A549 (cell line): ENCODE results near the gene TCF12. TPM values are rescaled to one million over a fixed set of nuclear protein-coding genes. Genes with fewer than 3 reads are reported as not detected.
A peak's percentile ranks its signal among the peaks of the same experiment; 100 is the strongest.

Experiments used
- ATAC-seq, 2 experiments: fragments of 200-7000 bp in 1 of 2; fragments of >200 bp in 1 of 2; cut with Nextera tagmentation in 1 of 2; cut with Tn5 transposase in 1 of 2; 3 replicates each; pipeline versions ENCODE4 v1.8.0 to v1.9.1; 2018 to 2020; ENCODE audit warnings: mild to moderate bottlenecking in 1 of 2, moderate library complexity in 1 of 2
- CTCF ChIA-PET: fragments of 300-600 bp; sonication (Branson Sonifier 250); formaldehyde crosslinking; extraction: SDS; loops from one replicate; lab custom pipeline; 2021; ENCODE audit warnings: antibody characterized with exemption, inconsistent platforms; lab: Yijun Ruan, JAX
- POLR2A ChIA-PET: fragments of 350-600 bp; formaldehyde crosslinking; extraction: SDS; loops from one replicate; lab custom pipeline; 2021; ENCODE audit warnings: antibody characterized with exemption, inconsistent platforms; lab: Yijun Ruan, JAX
- DNase-seq, 2 experiments: peaks; one replicate each; pipeline versions ENCODE4 v3.0.0 to v3.0.0-alpha.2; 2011 to 2016; ENCODE audit warnings: low read depth in 1 of 2, low spot score in 1 of 2
- FAIRE-seq: peaks from 2 replicates; lab custom pipeline; 2011; peaks lifted over from hg19 to GRCh38; lab: Jason Lieb, UNC
- H3K27ac ChIP-seq, 2 experiments: fragments of >200 bp; sonication (Bioruptor Twin); formaldehyde crosslinking; 3 replicates each; pipeline ENCODE4 v1.5.1; 2016 to 2017
- H3K4me1 ChIP-seq: fragments of >200 bp; sonication (Bioruptor Twin); formaldehyde crosslinking; 3 replicates; pipeline ENCODE4 v1.6.1; 2016
- H3K4me2 ChIP-seq: fragments of >200 bp; sonication (Bioruptor Twin); formaldehyde crosslinking; 3 replicates; pipeline ENCODE4 v1.6.1; 2016
- H3K4me3 ChIP-seq: fragments of >200 bp; sonication (Bioruptor Twin); formaldehyde crosslinking; 3 replicates; pipeline ENCODE4 v1.5.1; 2016
- H3K9me3 ChIP-seq: fragments of >200 bp; sonication (Bioruptor Twin); formaldehyde crosslinking; 3 replicates; pipeline ENCODE4 v1.6.1; 2016
- BCL3 ChIP-seq: fragments of >200 bp; sonication (Bioruptor Twin); formaldehyde crosslinking; IDR thresholded peaks from 3 replicates; pipeline ENCODE4 v1.6.1; 2016
- CBX8 ChIP-seq: fragments of 200-600 bp; sonication (generic); IDR thresholded peaks from 2 replicates; pipeline ENCODE4 v1.6.1; 2016
- CEBPB ChIP-seq, 2 experiments: fragments of >200 bp in 1 of 2; sonication (Bioruptor Twin) in 1 of 2; formaldehyde crosslinking in 1 of 2; IDR thresholded peaks; 2 replicates each; pipeline ENCODE4 v1.6.1; 2012 to 2016
- CTCF ChIP-seq: fragments of >200 bp; sonication (Bioruptor Twin); formaldehyde crosslinking; IDR thresholded peaks from 3 replicates; pipeline ENCODE4 v1.5.1; 2016
- EHF ChIP-seq: fragments of 250-450 bp; sonication (Bioruptor Pico); IDR thresholded peaks from 2 replicates; pipeline ENCODE4 v1.5.0; 2020; ENCODE audit warnings: mild to moderate bottlenecking
- EHMT2 ChIP-seq: fragments of 200-600 bp; sonication (generic); IDR thresholded peaks from 2 replicates; pipeline ENCODE4 v1.6.1; 2016; ENCODE audit warnings: antibody characterized with exemption, low read depth, mild to moderate bottlenecking, moderate library complexity
- ELK1 ChIP-seq: fragments of 150-350 bp; IDR thresholded peaks from 2 replicates; pipeline ENCODE4 v1.6.1; 2014; ENCODE audit warnings: low read depth, mild to moderate bottlenecking, low read length
- GATA3 ChIP-seq: IDR thresholded peaks from 2 replicates; pipeline ENCODE4 v1.6.1; 2012; ENCODE audit warnings: borderline replicate concordance
- HES2 ChIP-seq: fragments of >200 bp; sonication (Bioruptor Twin); formaldehyde crosslinking; IDR thresholded peaks from 2 replicates; pipeline ENCODE4 v1.6.1; 2016
- HOXB5 ChIP-seq: fragments of 250-450 bp; sonication (Bioruptor Pico); IDR thresholded peaks from 2 replicates; pipeline ENCODE4 v1.5.0; 2020; ENCODE audit warnings: mild to moderate bottlenecking, moderate library complexity
- JUNB ChIP-seq: fragments of >200 bp; sonication (Bioruptor Twin); formaldehyde crosslinking; IDR thresholded peaks from 2 replicates; pipeline ENCODE4 v1.6.1; 2016
- KDM1A ChIP-seq: fragments of 200-600 bp; sonication (generic); IDR thresholded peaks from 2 replicates; pipeline ENCODE4 v1.6.1; 2016; ENCODE audit warnings: low read depth, mild to moderate bottlenecking
- NR3C1 ChIP-seq: fragments of >200 bp; sonication (Bioruptor Twin); formaldehyde crosslinking; IDR thresholded peaks from 3 replicates; pipeline ENCODE4 v1.6.1; 2017
- PHF8 ChIP-seq: fragments of 200-600 bp; sonication (generic); IDR thresholded peaks from 2 replicates; pipeline ENCODE4 v1.6.1; 2016; ENCODE audit warnings: low read depth, mild to moderate bottlenecking, antibody characterized with exemption, moderate library complexity, borderline replicate concordance
- RARB ChIP-seq: fragments of 250-450 bp; sonication (Bioruptor Pico); IDR thresholded peaks from 2 replicates; pipeline ENCODE4 v1.8.0; 2021; ENCODE audit warnings: mild to moderate bottlenecking, moderate library complexity
- RCOR1 ChIP-seq: fragments of 150-350 bp; IDR thresholded peaks from 2 replicates; pipeline ENCODE4 v1.6.1; 2014; ENCODE audit warnings: antibody characterized with exemption, low read length, low read depth
- REST ChIP-seq: fragments of 200-600 bp; sonication (generic); IDR thresholded peaks from 2 replicates; pipeline ENCODE4 v1.6.1; 2016; ENCODE audit warnings: antibody characterized with exemption, mild to moderate bottlenecking, moderate library complexity
- RFX5 ChIP-seq: fragments of 450-650 bp; IDR thresholded peaks from 2 replicates; pipeline ENCODE4 v1.7.1; 2014; ENCODE audit warnings: antibody characterized with exemption, mild to moderate bottlenecking, moderate library complexity
- TFCP2L1 ChIP-seq: fragments of 250-450 bp; sonication (Bioruptor Pico); IDR thresholded peaks from 2 replicates; pipeline ENCODE4 v1.5.0; 2021; ENCODE audit warnings: mild to moderate bottlenecking
- USF2 ChIP-seq: fragments of 450-650 bp; IDR thresholded peaks from 2 replicates; pipeline ENCODE4 v1.6.1; 2014; ENCODE audit warnings: antibody characterized with exemption
- WGBS: methylation state at CpG from one replicate; pipeline ENCODE4 v1.1.6; 2017; ENCODE audit errors: missing lambda C conversion rate; 5-methylcytosine and 5-hydroxymethylcytosine counted together
- polyA plus RNA-seq, 4 experiments: library from polyadenylated mRNA; depleted of rRNA in 3 of 4; stranded (reverse); fragments of >200 nt; fragmentation: RNase III in 1 of 4; extraction: RNeasy Plus Mini Kit Qiagen cat#74134 plus additional on column Dnase treatment in 1 of 4; gene quantifications; 2 replicates in 3 of 4; 3 replicates in 1 of 4; pipeline ENCODE4 v1.2.3, GENCODE V29; 2011 to 2017

Gene TCF12
- polyA plus RNA-seq, 2 of the 4 experiments (the other 2 are of a cell fraction) = 36.3 to 121 TPM

GRCh38 chr15:57251941-57252340, 333.5 kb downstream of the TCF12 start:
- no peaks in the 10 kb centered on the region for H3K4me1 ChIP-seq
- ChIA-PET CTCF (interaction anchor here (2.1 kb wide), 1 partner anchor 54 kb away, joined by 7 read pairs; no protein-coding TSS in a partner anchor), POLR2A (no interaction called here)
- peak; percentile 86 for FAIRE-seq
- 70% methylated on average over 6 of the region's 6 CpGs for WGBS
- no peak overlapping the region for H3K4me2 ChIP-seq
- no peak overlapping the region for H3K4me3 ChIP-seq
- H3K9me3 ChIP-seq = peaks cover 4% of the 10 kb centered on the region; the same call in 1 of the 3 replicates
- DNase-seq = no peak
- H3K27ac ChIP-seq = no peak overlapping the region
- no peak for ATAC-seq
- TF ChIP-seq HES2 (no peak), USF2 (no peak), HOXB5 (CRISPR knock-in tag) (no peak), RARB (no peak), BCL3 (no peak), PHF8 (no peak), CTCF (no peak), RCOR1 (no peak), REST (no peak), RFX5 (no peak), CBX8 (no peak), GATA3 (no peak), KDM1A (no peak), TFCP2L1 (CRISPR knock-in tag) (no peak), JUNB (no peak), ELK1 (no peak), EHF (CRISPR knock-in tag) (no peak), NR3C1 (no peak)

- no peak for FAIRE-seq
- DNase-seq = no peak
- Histone ChIP-seq H3K9me3 (peaks cover 4% of the 10 kb centered on the region; the same call in 1 of the 3 replicates), H3K4me2 (no peak overlapping the region), H3K4me1 (no peaks in the 10 kb centered on the region), H3K27ac (no peak overlapping the region), H3K4me3 (no peak overlapping the region)
- ChIA-PET POLR2A (no interaction called here), CTCF (interaction anchor here (0.7 to 2.1 kb wide), 4 partner anchors 10 to 479 kb away, joined by 3 to 7 read pairs (median 3); no protein-coding TSS in a partner anchor)
- TF ChIP-seq CEBPB (IDR thresholded peaks at IDR 0.05) (0 out of 4 replicates have a peak, but pooled peaks of 1 of the 2 experiments have one; percentile 21), EHMT2 (no peak)
- WGBS = 93% methylated on average over 5 of the region's 5 CpGs
- no peak for ATAC-seq
Measured at GRCh38 chr15:57253082-57253481, 334.6 kb downstream of the TCF12 start.
